HG03045 (cell line): Measurements from ENCODE around the gene COX7A2L.
"Not testable (repeated sequence)": the region's sequence is repeated elsewhere in the genome, so short reads cannot be mapped to it uniquely, and the experiment has no call there.

ENCODE experiments used
- ATAC-seq: cut with Tn5 transposase; IDR thresholded peaks from one replicate; pipeline ENCODE4 v1.9.1; 2021; ENCODE audit warnings: mild to moderate bottlenecking, moderate library complexity; ENCODE audit not compliant: unreplicated experiment

Gene COX7A2L

DNA sequence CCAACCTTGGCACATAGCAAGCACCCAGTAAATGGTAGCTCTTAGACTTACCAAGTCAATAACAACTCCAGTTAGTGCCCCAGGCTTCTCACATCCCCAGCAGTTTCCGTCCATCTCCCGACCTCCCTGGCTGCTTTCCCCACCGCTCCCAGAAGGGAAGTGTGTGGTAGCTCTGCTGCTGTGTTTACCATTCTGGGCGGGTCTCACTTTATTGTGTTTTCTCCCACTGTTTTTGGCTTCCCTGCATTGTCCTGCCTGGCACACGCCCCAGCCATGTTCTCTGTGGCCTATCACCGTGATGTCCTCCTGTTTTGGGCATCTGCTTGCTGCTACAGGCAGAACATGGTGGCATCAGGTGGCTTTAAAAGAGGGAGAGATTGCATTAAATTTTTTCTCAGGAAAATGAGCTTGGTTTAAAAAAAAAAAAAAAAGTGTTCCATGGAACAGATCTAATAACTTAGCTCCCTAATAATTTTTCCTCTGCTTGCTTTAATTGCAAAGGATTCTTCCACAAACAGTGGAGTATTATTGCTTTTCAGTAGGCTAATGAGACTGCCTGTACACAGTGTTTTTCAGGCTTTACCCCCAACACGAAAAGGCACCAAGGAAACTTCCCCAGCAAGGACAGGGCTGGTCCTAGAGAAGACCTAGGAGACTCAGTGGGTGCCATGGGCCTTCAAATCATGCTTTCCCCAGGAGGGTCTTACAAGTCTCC is 8.0 kb upstream of the COX7A2L start:
- ATAC-seq: no peak

DNA sequence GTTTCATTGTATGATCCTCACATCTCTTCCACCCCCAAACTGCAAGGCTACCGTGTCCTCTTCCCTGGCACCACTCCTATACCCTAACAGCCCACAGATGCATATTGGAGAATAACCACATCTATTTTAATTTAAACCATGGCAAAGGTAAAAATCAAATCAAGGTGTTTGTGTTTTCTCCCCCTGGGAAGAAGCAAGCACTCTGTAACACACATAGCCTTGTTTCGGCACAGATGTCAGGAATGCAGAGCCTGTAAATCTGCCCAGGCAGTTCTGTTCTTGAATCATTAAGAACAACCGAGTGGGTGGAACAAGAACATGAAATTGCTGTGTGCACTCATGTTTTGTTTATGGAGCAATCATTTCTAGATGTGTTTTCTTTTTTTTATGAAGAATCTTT is 6.8 kb upstream of the COX7A2L start:
- ATAC-seq: no peak

DNA sequence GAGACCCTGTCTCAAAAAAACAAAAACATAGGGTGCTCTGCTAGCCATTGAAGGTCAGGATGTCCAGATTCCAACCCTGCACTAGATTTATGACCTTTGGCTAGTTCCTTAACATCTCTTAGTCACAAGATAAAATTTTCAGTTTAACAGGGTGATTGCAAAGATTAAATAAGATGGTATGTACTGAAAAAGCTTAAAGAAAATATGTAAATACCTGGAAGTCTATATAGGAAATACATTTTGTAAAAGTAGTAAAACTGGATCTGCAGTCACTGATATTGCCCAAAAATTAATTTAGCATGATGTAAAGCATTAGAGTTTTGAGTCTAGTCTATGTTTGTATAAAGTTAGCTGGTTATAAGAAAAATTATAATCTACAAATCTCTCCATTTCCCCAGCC is 5.4 kb upstream of the COX7A2L start:
- ATAC-seq: no peak

- no peak for ATAC-seq
Measured at GRCh38 chr2:42364658-42365057, 3.6 kb upstream of the COX7A2L start.

DNA sequence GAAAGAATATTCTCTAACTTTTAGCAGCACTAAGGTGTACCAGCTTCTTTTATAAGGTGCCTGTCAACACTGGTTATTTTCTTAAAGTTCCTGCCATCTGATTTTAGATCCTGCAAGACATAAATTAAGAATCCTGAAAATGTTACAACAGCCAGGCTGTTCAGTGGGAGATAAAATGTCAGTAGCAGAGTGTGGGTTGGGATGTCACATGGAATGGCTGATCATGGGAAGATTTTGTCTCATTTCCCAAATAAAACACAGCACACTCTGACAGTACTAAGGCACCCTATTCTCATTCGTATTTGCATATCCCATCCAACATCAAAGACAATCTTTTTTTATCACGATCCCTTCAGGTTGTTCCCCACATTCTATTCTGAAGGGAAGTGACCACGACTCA is 2.4 kb upstream of the COX7A2L start:
- ATAC-seq: no peak

- ATAC-seq: no peak
Measured at GRCh38 chr2:42361728-42362283, 789 bp upstream of the COX7A2L start.

- ATAC-seq: no peak
Measured at GRCh38 chr2:42360493-42360889, 526 bp downstream of the COX7A2L start.

- no peak for ATAC-seq
Measured at GRCh38 chr2:42359965-42360483, 993 bp downstream of the COX7A2L start.

GRCh38 chr2:42359304-42359964 is 1.6 kb downstream of the COX7A2L start:
- ATAC-seq: no peak

GRCh38 chr2:42353792-42354429 is 7.1 kb downstream of the COX7A2L start:
- no peak for ATAC-seq

DNA sequence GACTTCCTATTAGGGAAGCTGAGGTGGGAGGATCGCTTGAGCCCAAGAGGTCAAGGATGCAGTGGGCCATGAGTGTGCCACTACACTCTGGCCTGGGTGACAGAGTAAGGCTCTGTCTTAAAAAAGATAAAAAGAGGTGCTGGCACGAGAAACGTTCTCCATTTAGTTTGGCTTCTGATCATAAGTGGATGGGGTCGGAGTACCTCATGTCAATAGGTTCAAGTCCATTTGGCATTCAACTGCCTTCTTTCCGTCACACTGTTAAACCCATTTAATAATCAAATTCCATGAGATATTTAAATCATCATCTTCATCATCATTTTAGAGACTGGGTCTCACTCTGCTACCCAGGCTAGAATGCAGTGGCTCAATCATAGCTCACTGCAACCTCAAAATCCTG is 9.2 kb downstream of the COX7A2L start:
- no peak for ATAC-seq

DNA sequence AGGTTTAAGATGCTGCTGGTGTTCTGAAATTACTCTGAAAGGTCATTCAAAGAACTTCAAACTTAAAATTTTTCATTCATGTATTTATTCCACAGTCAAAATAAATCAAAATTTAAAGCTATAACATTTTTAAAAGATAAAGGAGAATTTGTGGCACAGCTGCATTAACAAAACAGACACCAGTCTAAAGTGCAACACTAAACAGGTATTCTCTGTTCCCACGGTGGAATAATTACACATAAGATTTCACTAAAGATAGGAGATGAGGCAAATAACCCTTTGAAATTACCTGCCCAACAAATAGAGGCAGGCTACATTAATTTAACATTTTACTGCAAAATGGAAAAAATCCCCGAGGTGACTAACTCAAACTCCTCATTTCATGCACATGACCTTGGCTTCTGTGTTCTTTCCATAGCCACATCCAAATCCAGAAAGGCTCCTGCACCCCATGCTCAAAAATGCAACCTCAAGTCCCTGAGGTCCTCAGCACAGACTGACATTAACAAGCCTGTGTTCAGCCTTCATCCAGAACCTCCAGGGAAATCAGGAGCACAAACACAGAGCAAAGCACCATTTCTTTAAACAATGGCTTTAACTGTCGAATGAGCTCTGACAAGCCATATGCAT is 10.5 kb downstream of the COX7A2L start:
- no peak for ATAC-seq

GRCh38 chr2:42348113-42348805 is 12.8 kb downstream of the COX7A2L start:
- no peak for ATAC-seq

DNA sequence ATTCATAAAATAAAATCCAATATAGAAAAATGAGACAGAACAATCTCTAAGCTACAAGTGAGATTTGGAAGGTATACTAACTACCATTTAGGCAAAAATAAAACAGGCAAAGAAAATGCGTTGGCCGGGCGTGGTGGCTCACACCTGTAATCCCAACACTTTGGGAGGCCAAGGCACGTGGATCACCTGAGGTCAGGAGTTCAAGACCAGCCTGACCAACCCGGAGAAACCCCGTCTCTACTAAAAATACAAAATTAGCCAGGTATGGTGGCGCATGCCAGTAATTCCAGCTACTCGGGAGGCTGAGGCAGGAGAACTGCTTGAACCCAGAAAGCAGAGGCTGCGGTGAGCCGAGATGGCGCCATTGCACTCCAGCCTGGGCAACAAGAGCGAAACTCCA is 13.5 kb downstream of the COX7A2L start:
- not testable (repeated sequence) for ATAC-seq

GRCh38 chr2:42346856-42347255 is 14.2 kb downstream of the COX7A2L start:
- not testable (repeated sequence) for ATAC-seq

DNA sequence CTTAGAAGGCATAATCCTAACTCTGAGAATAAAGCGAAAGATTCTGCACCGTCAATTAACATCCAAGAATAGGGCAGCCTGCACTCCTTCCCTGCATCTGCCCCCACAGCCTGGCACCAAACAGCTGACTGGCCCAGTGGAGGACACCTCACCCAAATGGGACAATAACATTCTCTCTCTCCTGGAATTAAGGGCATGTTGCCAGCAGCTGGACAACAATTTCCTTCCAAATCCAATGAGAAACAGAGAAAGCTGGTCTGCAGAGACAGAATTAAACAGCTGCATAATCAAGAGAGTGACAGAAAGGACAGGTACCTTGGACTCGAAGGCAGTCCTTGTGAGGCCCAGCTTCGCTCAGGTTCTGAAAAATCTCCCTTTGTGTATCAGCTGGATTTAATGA is 15.0 kb downstream of the COX7A2L start:
- ATAC-seq: no peak

- no peak for ATAC-seq
Measured at GRCh38 chr2:42342795-42343241, 18.2 kb downstream of the COX7A2L start.

- ATAC-seq: no peak
Measured at GRCh38 chr2:42342061-42342794, 18.8 kb downstream of the COX7A2L start.

DNA sequence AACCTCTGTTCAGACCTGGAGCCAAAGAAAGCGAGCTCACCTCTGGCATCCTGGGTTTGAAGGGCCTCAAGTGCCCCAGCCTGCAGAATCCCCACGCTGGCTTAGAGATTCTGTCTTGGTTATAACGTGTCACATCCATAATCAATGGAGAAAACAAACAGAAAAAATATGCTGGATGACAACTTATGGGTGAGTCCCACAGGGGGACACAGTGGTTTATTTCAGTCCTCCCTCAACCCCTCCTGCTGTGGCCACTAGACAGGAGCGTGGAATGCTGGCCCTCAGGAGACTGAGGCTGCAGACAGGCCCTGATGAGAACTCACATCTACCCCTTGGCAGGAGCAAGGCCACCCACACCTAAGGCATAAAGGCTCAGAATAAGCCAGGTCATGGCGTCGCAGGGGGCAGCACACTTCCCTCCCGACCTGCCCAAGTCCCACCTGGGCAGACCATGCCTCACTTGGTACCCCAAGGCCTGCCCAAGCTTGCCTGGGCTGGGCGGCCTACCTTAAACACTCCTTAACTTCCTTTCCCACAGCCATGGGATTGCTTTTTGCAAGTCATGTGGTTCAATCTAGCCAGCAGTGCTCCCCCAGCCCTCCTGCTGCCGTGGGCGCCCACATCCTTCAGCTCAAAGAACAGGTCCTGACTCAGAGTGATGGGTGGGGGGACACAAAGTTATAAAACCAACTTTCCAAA is 19.9 kb downstream of the COX7A2L start:
- ATAC-seq: no peak
